Smooth muscle cell (in vitro differentiated cells): Measurements from ENCODE around the gene LHPP. TPM values are rescaled to one million over a fixed set of nuclear protein-coding genes. Genes with fewer than 3 reads are reported as not detected.

Source experiments
- DNase-seq: peaks from one replicate; lab custom pipeline; 2025; ENCODE audit not compliant: unreplicated experiment; lab: John Stamatoyannopoulos, UW
- H2AFZ ChIP-seq: fragments of 200-600 bp; sonication (generic); 2 replicates; pipeline ENCODE4 v1.6.0; 2016; ENCODE audit warnings: antibody characterized with exemption, low read depth, mild to moderate bottlenecking
- H3F3A ChIP-seq: fragments of 200-600 bp; sonication (generic); 2 replicates; pipeline ENCODE4 v1.6.0; 2017; ENCODE audit warnings: antibody characterized with exemption, low read depth
- H3K27ac ChIP-seq: fragments of 200-600 bp; sonication (generic); 2 replicates; pipeline ENCODE4 v1.5.1; 2016; ENCODE audit warnings: low read depth, mild to moderate bottlenecking
- H3K27me3 ChIP-seq: fragments of 200-600 bp; sonication (generic); 2 replicates; pipeline ENCODE4 v1.6.1; 2016; ENCODE audit warnings: low read depth, mild to moderate bottlenecking
- H3K36me3 ChIP-seq: fragments of 200-600 bp; sonication (generic); 2 replicates; pipeline ENCODE4 v1.5.1; 2016; ENCODE audit warnings: low read depth
- H3K4me1 ChIP-seq: fragments of 200-600 bp; sonication (generic); 2 replicates; pipeline ENCODE4 v1.5.1; 2016; ENCODE audit warnings: low read depth
- H3K4me2 ChIP-seq: fragments of 200-600 bp; sonication (generic); 2 replicates; pipeline ENCODE4 v1.6.0; 2016; ENCODE audit warnings: mild to moderate bottlenecking
- H3K4me3 ChIP-seq: fragments of 200-600 bp; sonication (generic); 2 replicates; pipeline ENCODE4 v1.5.1; 2016; ENCODE audit warnings: mild to moderate bottlenecking
- H3K79me2 ChIP-seq: fragments of 200-600 bp; sonication (generic); 2 replicates; pipeline ENCODE4 v1.6.0; 2016; ENCODE audit warnings: low read depth, mild to moderate bottlenecking
- H3K9ac ChIP-seq: fragments of 200-600 bp; sonication (generic); 2 replicates; pipeline ENCODE4 v1.6.0; 2016; ENCODE audit warnings: low read depth
- H3K9me3 ChIP-seq: fragments of 200-600 bp; sonication (generic); replicated peaks from 2 replicates; pipeline ENCODE4 v1.5.1; 2016; ENCODE audit warnings: low read depth
- H4K20me1 ChIP-seq: fragments of 200-600 bp; sonication (generic); 2 replicates; pipeline ENCODE4 v1.6.0; 2016; ENCODE audit warnings: low read depth
- CTCF ChIP-seq: fragments of 200-600 bp; sonication (generic); IDR thresholded peaks from 2 replicates; pipeline ENCODE4 v1.5.1; 2017; ENCODE audit warnings: borderline replicate concordance, mild to moderate bottlenecking, antibody characterized with exemption; ENCODE audit not compliant: insufficient read depth, poor library complexity, severe bottlenecking
- whole genome bisulfite sequencing: methylation state at CpG from one replicate; pipeline ENCODE4 v1.1.7; 2016; ENCODE audit warnings: low lambda C conversion rate; 5-methylcytosine and 5-hydroxymethylcytosine counted together
- polyA plus RNA-seq: library from polyadenylated mRNA; unstranded; fragments of >200 nt; fragmentation: Nextera tagmentation; extraction: Ambion mirVana; gene quantifications from 2 replicates; pipeline ENCODE4 v1.2.1, GENCODE V29; 2016
- total RNA-seq: library from RNA; depleted of rRNA; stranded (reverse); fragments of >200 nt; gene quantifications from 2 replicates; pipeline ENCODE4 v1.2.3, GENCODE V29; 2014

Gene LHPP
- total and polyA plus RNA-seq, 2 experiments from 2014 or later = 7.6 to 14.0 TPM

- no peak overlapping the region for H2AFZ ChIP-seq
- no peak overlapping the region for H3K27ac ChIP-seq
- no peak overlapping the region for H3K9ac ChIP-seq
- peaks cover 36% of the 10 kb centered on the region for H3K4me1 ChIP-seq
- no peak overlapping the region for H3K4me3 ChIP-seq
- no peaks in the 10 kb centered on the region for H3K79me2 ChIP-seq
- no peaks in the 10 kb centered on the region for H3F3A ChIP-seq
- H3K36me3 ChIP-seq = no peaks in the 10 kb centered on the region
- no peak overlapping the region for H3K4me2 ChIP-seq
- H3K9me3 ChIP-seq = no peaks in the 10 kb centered on the region
- H3K27me3 ChIP-seq = peaks cover 100% of the 10 kb centered on the region
- no peak for TF ChIP-seq CTCF
- 27% methylated on average over 6 of the region's 6 CpGs for WGBS
- no peak for DNase-seq
- no peaks in the 10 kb centered on the region for H4K20me1 ChIP-seq
These were observed 10.3 kb upstream of the LHPP start for GRCh38 chr10:124451276-124451675.

- H2AFZ ChIP-seq = no peak overlapping the region
- H3K4me1 ChIP-seq = peaks cover 24% of the 10 kb centered on the region
- H3K36me3 ChIP-seq = no peaks in the 10 kb centered on the region
- no peak for TF ChIP-seq CTCF
- H3K4me3 ChIP-seq = no peak overlapping the region
- WGBS = 7% methylated on average over 8 of the region's 8 CpGs
- no peaks in the 10 kb centered on the region for H3F3A ChIP-seq
- no peak overlapping the region for H3K4me2 ChIP-seq
- H3K79me2 ChIP-seq = no peaks in the 10 kb centered on the region
- H3K27me3 ChIP-seq = peaks cover 72% of the 10 kb centered on the region
- no peaks in the 10 kb centered on the region for H4K20me1 ChIP-seq
- no peak for DNase-seq
- H3K9me3 ChIP-seq = no peaks in the 10 kb centered on the region
- H3K9ac ChIP-seq = no peak overlapping the region
- no peak overlapping the region for H3K27ac ChIP-seq
These were observed 7.5 kb upstream of the LHPP start for GRCh38 chr10:124453960-124454610.

GRCh38 chr10:124455441-124455840 is 6.2 kb upstream of the LHPP start:
- Histone ChIP-seq H3K36me3 (no peaks in the 10 kb centered on the region), H4K20me1 (no peaks in the 10 kb centered on the region), H3K9ac (no peak overlapping the region), H3K4me3 (no peak overlapping the region), H3K4me1 (peaks cover 13% of the 10 kb centered on the region), H3F3A (no peaks in the 10 kb centered on the region), H3K9me3 (no peaks in the 10 kb centered on the region), H3K27ac (no peak overlapping the region), H3K4me2 (no peak overlapping the region), H2AFZ (no peak overlapping the region), H3K79me2 (no peaks in the 10 kb centered on the region), H3K27me3 (peaks cover 58% of the 10 kb centered on the region)
- 92% methylated on average over 7 of the region's 7 CpGs for WGBS
- no peak for DNase-seq
- no peak for TF ChIP-seq CTCF

GRCh38 chr10:124458473-124458872 is 3.1 kb upstream of the LHPP start:
- DNase-seq = no peak
- TF ChIP-seq CTCF = no peak
- Histone ChIP-seq H4K20me1 (no peaks in the 10 kb centered on the region), H3K4me3 (no peak overlapping the region), H3K79me2 (no peaks in the 10 kb centered on the region), H3K9me3 (no peaks in the 10 kb centered on the region), H3K27me3 (peaks cover 28% of the 10 kb centered on the region), H3K27ac (no peak overlapping the region), H3K4me1 (no peaks in the 10 kb centered on the region), H3K9ac (no peak overlapping the region), H3F3A (no peaks in the 10 kb centered on the region), H3K4me2 (no peak overlapping the region), H2AFZ (no peak overlapping the region), H3K36me3 (no peaks in the 10 kb centered on the region)
- 74% methylated on average over 4 of the region's 4 CpGs for WGBS
